ENCODE measurements around the gene NOL4L. TPM values are rescaled to one million over a fixed set of nuclear protein-coding genes. Genes with fewer than 3 reads are reported as not detected.

The NOL4L gene
- total RNA-seq, 1 experiment from 2014 or later: 1.4 TPM

- TF ChIP-seq CTCF (conservative IDR thresholded peaks at IDR 0.05; ENCODE audit: low read depth, low read length): no peak
- TF ChIP-seq EZH2 (IDR thresholded peaks at IDR 0.05; ENCODE audit: borderline replicate concordance, low read depth, low read length, poor library complexity, severe bottlenecking): no peak
- H3K4me1 ChIP-seq (ENCODE audit: insufficient read depth, low read length, poor library complexity, severe bottlenecking): no peaks in the 10 kb centered on the region
- no TSS peak for BruUV-seq (replicated peaks)
- H3K27me3 ChIP-seq (replicated peaks; ENCODE audit: insufficient read depth, low read depth, low read length, poor library complexity): no peaks in the 10 kb centered on the region
- H3K9me3 ChIP-seq (ENCODE audit: low read depth, low read length, poor library complexity, severe bottlenecking): no peaks in the 10 kb centered on the region
- ChIA-PET POLR2A (ENCODE audit: low non-redundant PET) (no interaction called here), CTCF (no interaction called here)
- intact Hi-C loops (cut with micrococcal nuclease; ENCODE audit: unreplicated experiment): no loop called here
- DNase-seq (ENCODE audit: low spot score): no peak
- no peak overlapping the region for H3K4me3 ChIP-seq (ENCODE audit: low read depth, low read length, poor library complexity, severe bottlenecking)
- no peaks in the 10 kb centered on the region for H3K36me3 ChIP-seq (ENCODE audit: insufficient read depth, low read length, poor library complexity, severe bottlenecking)
- no peak overlapping the region for H3K27ac ChIP-seq (ENCODE audit: low read depth, low read length, poor library complexity, severe bottlenecking)
Measured at GRCh38 chr20:32569380-32570305, 15.5 kb downstream of the NOL4L start.

- Histone ChIP-seq H3K9me3 (ENCODE audit: low read depth, low read length, poor library complexity, severe bottlenecking) (no peaks in the 10 kb centered on the region), H3K4me1 (ENCODE audit: insufficient read depth, low read length, poor library complexity, severe bottlenecking) (no peaks in the 10 kb centered on the region), H3K4me3 (ENCODE audit: low read depth, low read length, poor library complexity, severe bottlenecking) (no peak overlapping the region), H3K27ac (ENCODE audit: low read depth, low read length, poor library complexity, severe bottlenecking) (no peak overlapping the region), H3K27me3 (replicated peaks; ENCODE audit: insufficient read depth, low read depth, low read length, poor library complexity) (no peaks in the 10 kb centered on the region), H3K36me3 (ENCODE audit: insufficient read depth, low read length, poor library complexity, severe bottlenecking) (no peaks in the 10 kb centered on the region)
- BruUV-seq (replicated peaks): no TSS peak
- ChIA-PET POLR2A (ENCODE audit: low non-redundant PET) (no interaction called here), CTCF (no interaction called here)
- TF ChIP-seq CTCF (conservative IDR thresholded peaks at IDR 0.05; ENCODE audit: low read depth, low read length): no peak
- no peak for TF ChIP-seq EZH2 (IDR thresholded peaks at IDR 0.05; ENCODE audit: borderline replicate concordance, low read depth, low read length, poor library complexity, severe bottlenecking)
- intact Hi-C loops (cut with micrococcal nuclease; ENCODE audit: unreplicated experiment): no loop called here
- no peak for DNase-seq (ENCODE audit: low spot score)
Measured at GRCh38 chr20:32569018-32569379, 16.1 kb downstream of the NOL4L start.

- no peaks in the 10 kb centered on the region for H3K9me3 ChIP-seq (ENCODE audit: low read depth, low read length, poor library complexity, severe bottlenecking)
- H3K4me1 ChIP-seq (ENCODE audit: insufficient read depth, low read length, poor library complexity, severe bottlenecking): no peaks in the 10 kb centered on the region
- no peaks in the 10 kb centered on the region for H3K36me3 ChIP-seq (ENCODE audit: insufficient read depth, low read length, poor library complexity, severe bottlenecking)
- intact Hi-C loops (cut with micrococcal nuclease; ENCODE audit: unreplicated experiment): no loop called here
- no peak for TF ChIP-seq EZH2 (IDR thresholded peaks at IDR 0.05; ENCODE audit: borderline replicate concordance, low read depth, low read length, poor library complexity, severe bottlenecking)
- no peak for TF ChIP-seq CTCF (conservative IDR thresholded peaks at IDR 0.05; ENCODE audit: low read depth, low read length)
- no peak overlapping the region for H3K4me3 ChIP-seq (ENCODE audit: low read depth, low read length, poor library complexity, severe bottlenecking)
- DNase-seq (ENCODE audit: low spot score): no peak
- no peaks in the 10 kb centered on the region for H3K27me3 ChIP-seq (replicated peaks; ENCODE audit: insufficient read depth, low read depth, low read length, poor library complexity)
- H3K27ac ChIP-seq (ENCODE audit: low read depth, low read length, poor library complexity, severe bottlenecking): no peak overlapping the region
- BruUV-seq (replicated peaks): no TSS peak
- CTCF ChIA-PET: no interaction called here
- POLR2A ChIA-PET (ENCODE audit: low non-redundant PET): no interaction called here
Measured at GRCh38 chr20:32567384-32568178, 17.6 kb downstream of the NOL4L start.

Measured in A673 (cell line).